Activated CD4-positive, alpha-beta T cell treated with anti-CD3 and anti-CD28 coated beads, Interleukin-2, amount 50 U/mL, for 48 hours (primary cell): ENCODE data around the gene SERPINF2.
A peak's percentile ranks its signal among the peaks of the same experiment; 100 is the strongest.
"Not testable (repeated sequence)": the region's sequence is repeated elsewhere in the genome, so short reads cannot be mapped to it uniquely, and the experiment has no call there.

Source experiments
- DNase-seq, 2 experiments: peaks; one replicate each; pipeline ENCODE4 v3.0.0-alpha.2; 2020

The SERPINF2 gene

DNA sequence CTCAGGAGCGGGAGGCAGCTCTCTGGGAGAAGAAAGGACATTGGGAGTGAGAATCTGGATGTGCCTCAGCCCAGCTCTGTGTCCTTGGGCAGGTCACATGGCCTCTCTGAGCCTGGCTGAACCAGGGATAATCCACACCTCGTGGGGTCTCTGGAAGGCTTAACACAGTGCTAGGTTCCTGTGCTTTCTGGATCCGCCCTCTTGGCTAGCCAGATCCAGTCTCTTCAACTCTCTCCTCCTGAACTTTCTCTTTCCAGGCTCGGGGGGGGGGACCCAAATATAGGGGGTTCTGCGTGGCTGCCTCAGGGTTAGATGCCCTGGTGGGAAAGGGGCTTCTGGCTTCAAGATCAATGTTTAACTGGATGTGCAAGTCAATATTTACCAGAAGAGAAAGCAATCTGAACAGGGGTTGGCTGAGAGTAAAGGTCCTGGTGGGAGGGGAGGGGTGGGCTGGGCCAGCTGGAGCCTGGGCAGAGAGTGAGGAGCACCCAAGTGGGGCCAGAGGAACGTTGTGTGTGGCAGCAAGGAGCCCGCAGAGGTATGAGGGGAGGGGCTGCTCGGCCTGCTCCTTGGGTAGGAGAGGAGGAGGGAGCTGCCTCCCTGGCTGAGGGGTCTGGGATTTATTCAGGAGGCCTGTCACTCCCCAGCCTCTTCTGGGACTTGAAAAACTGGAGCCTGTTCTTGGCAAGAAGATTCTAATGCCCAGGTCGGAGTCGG is at the start of gene SERPINF2:
TSS of gene SERPINF2 (plus strand) at position 501 of the 717 bp plus-strand sequence. CDS start 2,125 bp downstream, outside the sequence.
- no peak for DNase-seq

DNA sequence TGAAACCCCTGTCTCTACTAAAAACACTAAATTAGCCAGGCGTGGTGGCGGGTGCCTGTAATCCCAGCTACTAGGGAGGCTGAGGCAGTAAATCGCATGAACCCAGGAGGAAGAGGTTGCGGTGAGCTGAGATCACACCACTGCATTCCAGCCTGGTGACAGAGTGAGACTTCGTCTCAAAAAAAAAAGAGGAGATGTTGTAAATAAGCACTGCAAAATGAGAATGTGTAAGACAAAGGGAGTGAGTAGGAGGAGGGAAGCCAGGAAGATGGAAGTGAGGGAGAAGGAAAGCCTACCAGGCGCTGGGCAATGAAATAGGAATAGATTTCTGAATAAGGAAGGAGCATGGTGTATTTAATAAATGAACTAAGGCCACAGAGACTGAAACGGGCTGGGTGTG is 49.3 kb upstream of the SERPINF2 start:
- DNase-seq, result no peak

DNA sequence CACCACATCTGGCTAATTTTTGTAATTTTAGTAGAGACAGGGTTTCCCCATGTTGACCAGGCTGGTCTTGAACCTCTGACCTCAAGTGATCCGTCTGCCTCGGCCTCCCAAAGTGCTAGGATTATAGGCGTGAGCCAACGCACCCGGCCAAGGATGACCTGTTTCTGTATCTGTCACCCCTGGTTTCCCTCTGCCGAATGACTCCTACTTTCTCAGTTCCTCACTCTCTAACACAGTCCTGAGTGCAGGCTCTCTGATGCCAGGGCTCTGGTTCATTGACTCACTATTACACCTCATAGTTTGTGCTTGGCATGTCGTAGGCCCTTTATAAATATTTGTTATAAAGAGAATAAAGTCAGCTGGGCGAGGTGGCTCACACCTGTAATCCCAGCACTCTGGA is 47.3 kb upstream of the SERPINF2 start:
- DNase-seq, result no peak

DNA sequence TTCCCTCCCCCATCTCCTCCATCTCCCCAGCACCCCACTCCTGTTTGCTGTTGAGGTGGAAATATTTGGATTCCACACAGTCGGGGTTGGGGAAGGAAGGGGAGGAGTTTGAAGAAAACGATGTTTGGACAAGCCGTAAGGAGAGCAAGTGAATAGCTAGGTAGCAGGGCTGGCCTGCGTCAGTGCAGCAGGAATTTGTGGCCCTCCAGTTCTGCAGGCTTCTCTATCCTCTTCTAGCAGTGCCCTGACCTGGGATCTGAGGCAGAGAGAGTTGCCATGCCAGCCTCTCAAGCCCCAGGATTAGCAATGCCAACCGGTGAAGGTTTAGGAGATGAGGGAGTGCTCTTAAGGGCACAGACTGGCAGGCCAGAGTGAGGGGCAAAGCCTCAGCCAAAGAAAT is 45.0 kb upstream of the SERPINF2 start:
- DNase-seq, result no peak

DNA sequence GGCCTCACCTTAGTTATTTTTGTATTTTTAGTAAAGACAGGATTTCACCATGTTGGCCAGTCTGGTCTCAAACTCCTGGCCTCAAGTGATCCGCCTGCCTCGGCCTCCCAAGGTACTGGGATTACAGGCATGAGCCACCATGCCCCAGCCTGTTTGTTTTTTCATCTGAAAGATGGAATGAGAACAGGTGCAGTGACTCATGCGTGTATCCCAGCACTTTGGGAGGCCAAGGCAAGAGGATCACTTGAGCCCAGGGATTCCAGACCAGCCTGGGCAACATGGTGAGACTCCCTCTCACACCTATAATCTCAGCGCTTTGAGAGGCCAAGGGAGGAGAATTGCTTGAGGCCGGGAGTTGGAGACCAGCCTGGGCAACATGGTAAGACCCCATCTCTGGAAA is 42.8 kb upstream of the SERPINF2 start:
- not testable (repeated sequence) for DNase-seq

DNA sequence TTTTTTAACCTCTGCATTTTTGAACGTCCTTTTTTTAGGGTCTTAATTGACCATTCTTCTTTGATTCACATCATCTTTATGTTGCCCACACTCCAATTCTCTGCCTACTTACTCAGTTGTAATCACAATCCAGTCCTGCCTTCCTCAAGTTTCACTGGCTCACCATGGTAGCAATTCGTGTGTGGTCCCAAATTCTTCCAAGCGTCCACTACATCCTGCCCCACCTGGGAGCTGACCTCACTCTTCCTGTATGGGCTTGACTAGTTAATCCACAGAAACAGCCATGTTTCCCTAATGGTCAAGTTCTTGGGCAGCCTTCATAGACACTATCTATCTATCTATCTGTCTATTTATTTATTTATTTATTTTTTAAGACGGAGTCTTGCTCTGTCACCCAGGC is 39.6 kb upstream of the SERPINF2 start:
- DNase-seq, result no peak

DNA sequence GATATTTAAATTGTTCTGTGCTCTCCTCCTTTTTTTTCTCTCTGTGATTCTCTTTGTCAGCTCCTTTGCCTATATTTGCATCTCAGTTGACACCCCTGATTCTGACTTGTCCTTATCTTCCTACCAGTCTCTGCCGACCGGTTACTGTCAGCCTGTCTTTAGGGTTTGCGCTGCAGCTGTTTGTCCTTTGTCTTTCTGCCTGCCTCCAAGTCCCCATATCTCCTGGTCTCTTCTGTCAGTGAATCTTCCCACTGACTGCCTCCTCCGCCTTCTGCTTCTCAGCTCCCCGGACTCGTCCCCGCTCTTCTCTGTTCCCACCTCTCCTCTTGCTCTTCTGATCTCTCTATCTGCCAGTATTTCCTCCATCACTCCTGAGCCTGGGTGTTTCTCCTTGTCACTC is 37.7 kb upstream of the SERPINF2 start:
- DNase-seq, result no peak

DNA sequence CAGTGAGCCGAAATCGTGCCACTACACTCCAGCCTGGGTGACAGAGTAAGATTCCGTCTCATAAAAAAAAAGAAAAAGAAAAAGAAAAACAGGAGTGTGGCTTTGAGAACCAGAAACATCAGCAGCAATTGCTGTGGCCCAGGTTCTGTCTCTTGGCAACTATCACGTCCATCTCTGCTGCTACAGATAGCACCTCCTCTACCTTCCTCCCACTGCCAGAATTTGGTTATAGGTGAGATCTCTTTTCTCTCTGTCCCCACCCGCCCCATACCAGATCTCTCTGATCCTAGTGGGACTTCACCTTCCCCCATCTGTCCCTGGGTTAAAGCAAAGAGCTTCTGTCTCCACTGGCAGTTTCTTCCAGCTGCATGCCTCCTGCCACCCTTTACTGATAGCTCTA is 35.6 kb upstream of the SERPINF2 start:
- DNase-seq, result no peak

DNA sequence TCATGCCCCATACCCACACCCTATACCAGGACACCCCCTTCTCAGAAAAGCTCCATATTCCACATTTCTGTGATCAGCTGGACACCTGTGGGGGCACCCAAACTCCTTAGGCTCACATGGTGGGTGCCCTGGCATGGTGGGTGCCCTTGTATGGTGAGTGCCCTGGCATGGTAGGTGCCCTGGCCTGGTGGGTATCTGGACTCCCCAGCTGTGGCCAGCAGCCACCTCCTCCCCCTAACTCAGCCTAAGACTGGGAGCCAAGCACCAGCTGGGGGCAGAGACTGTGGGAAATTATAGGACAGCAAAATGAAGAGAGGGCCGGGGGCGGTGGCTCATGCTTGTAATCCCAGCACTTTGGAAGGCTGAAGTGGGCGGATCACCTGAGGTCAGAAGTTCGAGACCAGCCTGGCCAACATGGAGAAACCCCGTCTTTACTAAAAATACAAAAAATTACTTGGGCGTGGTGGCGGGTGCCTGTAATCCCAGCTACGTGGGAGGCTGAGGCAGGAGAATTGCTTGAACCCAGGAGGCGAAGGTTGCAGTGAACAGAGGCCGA is 33.8 kb upstream of the SERPINF2 start:
- not testable (repeated sequence) for DNase-seq

DNA sequence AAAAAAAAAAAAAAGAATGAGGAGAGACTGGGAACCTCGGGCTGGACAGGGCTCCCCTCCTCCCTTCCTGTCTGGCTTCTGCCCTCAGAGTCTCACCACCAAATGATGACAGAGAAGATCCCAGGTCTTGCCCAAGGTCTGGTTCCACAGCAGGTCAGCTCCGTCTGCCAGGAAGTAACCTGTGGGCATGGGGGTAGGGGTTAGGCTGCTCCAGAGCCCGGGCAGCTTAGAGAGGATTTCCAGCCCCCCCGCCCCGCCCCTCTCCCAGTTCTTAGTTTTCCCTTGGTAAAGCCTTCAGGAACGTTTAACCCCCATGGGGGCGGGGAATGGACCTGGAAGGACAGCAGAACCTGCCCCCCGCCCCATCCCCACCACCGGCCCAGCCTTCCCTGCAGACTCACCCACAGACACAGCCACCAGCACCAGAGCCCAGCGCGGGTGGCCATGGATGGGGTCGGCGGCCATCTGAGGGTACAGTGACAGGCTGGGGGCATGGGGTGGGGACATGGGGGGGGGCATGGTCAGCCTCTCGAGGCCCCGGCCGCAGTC is 33.2 kb upstream of the SERPINF2 start:
- no peak for DNase-seq

DNA sequence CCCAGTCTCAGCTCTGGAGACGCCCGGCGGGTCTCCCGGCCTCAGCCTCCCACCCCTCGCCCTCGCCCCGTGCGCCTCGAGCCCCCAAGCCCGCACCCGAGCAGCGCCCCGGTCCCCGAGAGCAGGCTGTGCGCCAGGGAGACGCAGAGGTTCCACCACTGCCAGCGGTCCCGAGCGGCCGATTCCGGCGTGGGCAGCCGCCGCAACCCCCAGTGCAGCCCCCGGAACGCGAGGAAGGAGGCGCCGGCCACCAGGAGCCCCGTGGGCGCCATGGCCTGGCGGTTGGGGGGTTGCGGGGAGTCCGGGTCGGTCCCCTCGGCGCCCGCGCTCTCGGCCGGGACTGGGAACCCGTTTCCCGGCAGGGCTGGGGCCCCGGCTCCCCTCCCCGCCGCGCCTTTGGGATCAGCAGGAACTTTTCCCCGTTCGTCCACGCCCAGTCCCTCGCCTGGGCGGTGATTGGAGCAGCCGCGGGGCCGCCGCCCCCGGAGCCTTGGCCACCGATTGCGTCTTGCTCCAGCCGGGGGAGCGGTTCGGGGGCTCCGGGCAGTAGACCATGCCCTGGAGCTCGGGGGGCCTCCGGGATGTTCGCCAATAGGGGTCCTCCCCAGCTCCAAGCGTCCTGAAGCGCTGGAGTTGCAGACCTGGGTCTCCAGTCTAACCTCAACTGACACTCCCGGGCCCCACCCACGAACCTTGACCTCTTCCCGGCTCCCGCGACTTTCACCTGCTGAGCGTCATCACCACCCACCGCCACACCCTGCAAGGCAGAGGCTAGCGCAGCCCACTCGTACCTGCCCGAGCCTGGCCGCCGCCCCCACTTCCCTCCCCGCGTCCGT is 32.5 kb upstream of the SERPINF2 start, which contains the start of gene TLCD2:
TSS of gene TLCD2 (minus strand) at position 407 of the 836 bp plus-strand sequence. CDS start at position 272, 135 bp downstream.
- DNase-seq, result peak in 1 of 2 experiments; percentile 26

DNA sequence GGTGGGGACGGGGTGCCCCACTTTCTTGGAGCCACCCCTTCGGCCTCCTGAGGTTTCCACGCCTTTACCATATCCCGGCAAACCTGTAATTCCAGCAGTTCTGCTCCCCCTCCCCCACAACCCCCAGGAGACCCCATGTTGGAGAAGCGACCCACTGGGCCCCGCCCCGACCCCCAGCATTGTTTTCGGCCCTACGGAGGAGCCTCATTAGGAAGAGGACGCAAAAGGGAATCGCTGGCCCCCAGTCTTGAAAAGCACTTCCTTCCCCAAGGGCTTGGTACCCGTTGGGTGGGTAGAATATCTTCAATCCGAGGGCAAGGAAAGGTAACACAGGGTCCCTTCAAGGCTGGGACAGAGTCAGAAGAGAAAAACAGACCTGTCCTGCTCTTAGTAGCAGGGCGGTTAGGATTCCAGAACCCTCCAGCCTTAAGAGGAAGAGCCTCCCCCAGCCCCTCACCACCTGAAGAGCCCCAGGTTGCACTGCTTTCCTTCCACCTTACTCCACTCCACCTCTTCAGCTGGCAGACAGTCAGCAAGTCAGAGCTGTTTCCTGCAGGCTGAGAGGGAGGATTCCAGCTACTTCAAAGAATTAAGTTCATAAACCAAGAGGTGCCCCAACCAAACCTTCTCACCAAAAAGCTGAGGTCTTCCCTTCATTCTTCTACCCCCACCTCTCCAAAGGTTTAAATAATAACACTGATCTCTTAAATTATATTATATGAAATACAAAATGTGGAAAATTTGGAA is 31.7 kb upstream of the SERPINF2 start:
- DNase-seq, result no peak

DNA sequence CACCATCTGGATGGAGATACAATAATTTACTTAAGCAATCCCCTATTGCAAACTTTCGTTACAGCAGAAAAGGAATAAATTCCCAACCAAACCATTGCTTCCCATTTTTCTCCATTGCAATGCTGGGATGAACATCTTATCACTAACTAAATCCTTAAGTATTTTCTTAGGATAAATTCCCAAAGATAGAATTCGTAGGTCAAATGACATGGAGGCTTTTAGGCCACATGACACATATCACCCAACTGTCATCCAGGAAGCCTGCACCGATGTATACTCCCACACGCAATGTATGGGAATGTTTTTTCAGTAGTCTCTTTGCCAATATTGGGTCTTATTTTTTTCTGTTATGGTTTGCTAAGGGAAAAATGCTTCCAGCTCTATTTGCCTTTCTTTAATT is 30.9 kb upstream of the SERPINF2 start:
- no peak for DNase-seq

DNA sequence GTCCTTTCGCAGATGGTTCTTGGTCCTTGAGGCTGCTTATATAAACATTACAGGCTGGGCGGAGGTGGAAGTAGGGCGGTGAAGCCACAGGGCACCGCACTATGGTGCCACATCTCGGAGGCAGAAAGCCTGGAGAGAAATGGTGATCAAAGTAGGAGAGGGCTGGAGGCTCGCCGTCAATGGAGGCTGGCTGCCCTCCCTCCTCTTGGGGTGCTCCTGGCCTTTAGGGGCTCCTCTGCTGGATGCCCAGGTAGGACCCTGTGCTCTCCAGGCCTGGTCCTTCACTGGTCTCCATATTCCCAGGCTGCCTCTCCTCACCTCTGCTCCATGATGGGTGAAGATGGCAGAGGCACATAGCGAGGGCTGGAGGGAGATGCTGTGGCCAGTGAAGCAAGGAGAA is 30.4 kb upstream of the SERPINF2 start:
- no peak for DNase-seq

DNA sequence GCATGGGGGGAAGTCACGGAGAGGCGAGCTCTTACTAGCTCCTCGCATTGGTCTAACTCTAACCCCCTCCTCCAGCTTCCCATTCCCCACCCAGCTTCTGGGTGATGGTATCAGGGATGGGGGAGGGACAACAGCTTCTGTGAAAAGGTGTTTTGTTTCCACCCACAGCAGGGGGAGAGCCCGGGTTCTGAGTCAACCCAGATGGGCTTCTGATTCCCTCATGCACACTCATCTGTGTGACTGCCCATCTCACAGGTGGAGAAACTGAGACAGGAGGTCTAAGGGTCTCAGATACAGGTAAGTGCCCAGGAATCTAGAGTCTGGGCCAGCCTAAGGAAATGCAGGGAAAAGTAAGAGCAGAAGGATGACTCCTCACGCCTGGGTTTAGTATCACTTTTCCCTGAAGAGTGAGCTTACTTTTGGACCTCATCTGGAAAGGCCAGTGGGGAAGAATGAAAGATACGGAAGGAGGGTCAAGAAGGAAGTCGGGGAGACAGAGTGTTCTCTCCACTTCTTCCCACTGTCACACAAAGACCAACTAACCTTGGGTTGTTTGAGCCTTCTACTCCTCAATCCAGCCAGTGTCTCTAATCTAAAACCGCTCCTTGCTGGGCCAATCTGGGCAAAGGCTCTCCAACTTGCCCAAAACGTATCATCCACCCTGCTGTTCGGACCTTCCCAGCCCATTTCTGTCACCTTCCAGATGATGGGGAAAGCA is 29.4 kb upstream of the SERPINF2 start:
- no peak for DNase-seq

DNA sequence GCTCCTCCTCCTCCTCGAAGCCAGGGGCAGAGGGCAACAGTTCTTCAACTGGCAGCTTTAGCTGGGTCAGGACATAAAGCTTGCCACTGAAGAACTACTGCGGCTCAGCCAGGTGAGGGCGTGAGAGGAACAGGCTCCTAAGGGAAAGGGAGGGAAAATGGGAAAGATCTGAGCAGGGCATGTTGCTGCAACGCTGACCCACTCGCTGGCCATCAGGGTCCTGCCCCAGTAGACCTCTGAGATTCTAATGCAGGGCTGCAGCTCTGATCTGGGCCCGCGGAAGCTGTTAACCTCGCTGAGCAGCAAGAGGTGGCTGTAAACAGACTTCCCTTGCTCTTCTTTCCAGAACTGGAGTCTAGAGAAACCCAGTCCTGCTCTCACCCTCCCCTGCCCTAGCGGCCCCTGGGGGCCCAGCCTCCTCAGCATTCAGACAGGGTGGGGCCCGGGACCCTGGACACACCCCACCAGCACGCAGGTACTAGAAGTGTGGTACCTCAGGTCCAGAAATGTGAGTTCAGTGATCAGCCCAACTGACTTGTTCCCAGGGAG is 28.7 kb upstream of the SERPINF2 start:
- no peak for DNase-seq

DNA sequence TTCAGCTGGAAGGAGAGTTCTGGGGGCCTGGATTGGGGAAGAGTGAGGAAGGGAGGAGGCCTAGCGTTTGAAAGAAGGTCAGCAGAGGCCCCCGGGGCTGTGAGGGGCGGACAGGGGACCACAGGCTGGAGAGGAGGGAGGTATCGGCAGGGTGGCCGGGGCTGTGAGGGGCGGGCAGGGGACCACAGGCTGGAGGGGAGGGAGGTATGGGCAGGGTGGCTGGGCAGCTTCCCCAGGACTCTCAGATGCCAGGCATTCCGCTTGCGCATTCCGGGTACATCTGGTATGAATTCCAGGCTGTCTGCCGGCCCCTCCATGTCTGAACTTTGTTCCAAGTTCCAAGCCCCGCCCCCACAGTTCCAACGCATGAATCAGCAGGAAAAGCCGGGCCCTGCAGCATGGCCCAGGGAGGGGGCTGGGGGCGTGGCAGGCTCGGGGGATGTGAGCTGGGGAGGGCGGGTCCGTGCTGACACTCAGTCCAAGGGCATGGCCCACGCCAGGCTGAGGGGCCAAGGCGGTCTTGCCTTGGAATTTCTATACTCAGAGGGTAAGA is 28.2 kb upstream of the SERPINF2 start:
- DNase-seq, result no peak

DNA sequence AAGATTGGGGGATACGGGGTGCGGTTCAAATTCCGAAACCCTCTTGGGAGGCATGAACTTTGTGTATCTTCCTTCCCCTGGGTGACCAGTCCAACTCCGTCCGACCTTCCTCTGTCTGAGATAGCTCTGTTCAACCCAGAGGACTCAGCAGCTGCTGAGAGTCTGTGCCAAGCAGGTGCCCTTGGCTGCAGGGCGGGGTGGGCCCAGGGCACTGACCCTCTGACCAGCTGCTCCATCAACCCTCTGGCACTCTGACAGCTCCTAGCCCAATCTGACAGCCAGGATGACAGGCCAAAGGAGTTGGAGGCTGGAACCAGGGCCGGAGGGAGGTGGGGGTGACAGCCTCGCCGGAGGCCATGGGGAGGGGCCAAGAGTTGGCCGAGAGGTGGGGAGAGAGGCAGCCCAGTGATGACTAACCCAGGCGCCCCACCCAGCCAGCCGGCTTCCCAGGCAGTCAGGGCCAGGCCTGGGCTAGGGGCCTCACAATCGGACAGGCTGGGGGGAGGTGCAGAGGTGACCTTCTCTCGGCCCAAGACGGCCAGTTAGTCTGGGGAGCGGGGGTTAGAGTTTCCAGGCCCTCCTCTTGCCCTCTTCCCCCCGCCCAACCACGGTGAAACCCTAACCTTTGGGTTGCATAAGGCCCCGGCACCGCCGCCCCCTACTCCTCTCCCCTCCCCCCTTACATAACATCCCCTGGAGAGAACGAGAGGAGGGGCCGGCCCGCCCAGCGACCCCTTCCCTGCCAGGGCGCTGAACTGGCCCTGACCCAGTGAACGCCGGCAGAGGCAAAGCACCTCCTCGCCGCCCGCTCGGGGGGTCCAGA is 27.5 kb upstream of the SERPINF2 start:
- peak; percentile 51 to 56 for DNase-seq

DNA sequence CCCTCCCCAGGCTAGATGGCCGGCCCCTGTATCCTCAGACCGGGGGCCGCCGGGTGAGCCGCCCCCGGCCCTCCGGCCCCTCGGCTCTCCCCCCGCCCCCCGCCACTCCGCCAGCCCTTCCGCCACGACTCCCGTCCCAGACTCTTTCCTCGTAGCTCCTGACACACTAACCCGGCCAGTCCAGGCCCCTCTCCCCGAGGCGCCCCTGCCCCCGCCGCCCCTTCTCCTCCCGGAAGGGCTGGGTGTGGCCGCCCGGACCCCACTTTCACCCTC is 26.9 kb upstream of the SERPINF2 start:
- DNase-seq, result no peak

DNA sequence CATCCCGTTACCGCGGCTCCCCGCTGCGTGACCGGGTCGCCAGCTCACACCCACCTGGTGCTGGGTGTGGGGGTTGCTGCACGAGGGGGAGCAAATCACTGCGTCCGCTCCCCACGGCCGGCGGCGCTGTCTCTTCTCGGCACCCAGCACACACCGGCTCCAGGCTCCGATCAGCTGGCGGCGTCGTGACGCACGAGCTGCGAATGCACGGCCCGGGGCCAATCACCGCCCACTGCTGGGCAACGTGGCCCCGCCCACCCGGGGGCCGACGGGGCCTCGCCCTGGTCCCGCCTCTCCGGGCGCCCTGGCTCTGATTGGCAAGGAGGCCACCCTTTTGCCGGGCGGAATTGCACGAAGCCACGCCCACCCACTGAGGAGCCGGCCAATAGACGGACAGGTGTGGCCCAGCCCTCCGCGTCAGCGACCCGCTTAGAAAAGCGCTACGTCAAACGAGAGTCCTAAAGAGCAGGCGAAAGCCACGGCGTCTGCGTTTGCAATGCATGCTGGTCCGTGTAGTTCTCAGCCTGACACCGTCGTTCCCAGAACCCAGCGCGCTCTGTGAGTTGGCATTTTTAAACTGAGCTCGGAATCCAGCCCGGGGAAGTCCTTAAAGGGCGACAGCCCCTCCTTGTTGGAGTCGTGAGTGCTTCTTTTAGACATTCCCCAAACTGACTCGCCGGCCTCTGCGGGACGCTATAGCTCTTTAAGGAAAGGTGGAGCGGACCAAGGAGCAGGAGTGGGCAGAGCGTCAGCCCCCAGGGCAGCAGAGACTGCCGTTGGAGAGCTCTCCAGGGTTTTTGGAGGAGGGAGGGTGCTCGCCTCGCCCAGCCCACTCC is 26.4 kb upstream of the SERPINF2 start:
- peak; percentile 100 for DNase-seq
